PC-3 (cell line): Measurements from ENCODE around the gene AGBL1.

Experiments used
- EZH2 ChIP-seq: fragments of 300-600 bp; sonication (generic); IDR thresholded peaks from one replicate; pipeline ENCODE4 v1.6.1; 2017; ENCODE audit warnings: antibody characterized with exemption, mild to moderate bottlenecking, low read length; ENCODE audit not compliant: unreplicated experiment
- TF ChIP-seq, protein P1 (sequence below): fragments of 300-600 bp; sonication (generic); conservative IDR thresholded peaks from 2 replicates; pipeline ENCODE4 v1.5.1; 2017; ENCODE audit warnings: antibody characterized with exemption, low read depth, mild to moderate bottlenecking, low read length

DNA sequence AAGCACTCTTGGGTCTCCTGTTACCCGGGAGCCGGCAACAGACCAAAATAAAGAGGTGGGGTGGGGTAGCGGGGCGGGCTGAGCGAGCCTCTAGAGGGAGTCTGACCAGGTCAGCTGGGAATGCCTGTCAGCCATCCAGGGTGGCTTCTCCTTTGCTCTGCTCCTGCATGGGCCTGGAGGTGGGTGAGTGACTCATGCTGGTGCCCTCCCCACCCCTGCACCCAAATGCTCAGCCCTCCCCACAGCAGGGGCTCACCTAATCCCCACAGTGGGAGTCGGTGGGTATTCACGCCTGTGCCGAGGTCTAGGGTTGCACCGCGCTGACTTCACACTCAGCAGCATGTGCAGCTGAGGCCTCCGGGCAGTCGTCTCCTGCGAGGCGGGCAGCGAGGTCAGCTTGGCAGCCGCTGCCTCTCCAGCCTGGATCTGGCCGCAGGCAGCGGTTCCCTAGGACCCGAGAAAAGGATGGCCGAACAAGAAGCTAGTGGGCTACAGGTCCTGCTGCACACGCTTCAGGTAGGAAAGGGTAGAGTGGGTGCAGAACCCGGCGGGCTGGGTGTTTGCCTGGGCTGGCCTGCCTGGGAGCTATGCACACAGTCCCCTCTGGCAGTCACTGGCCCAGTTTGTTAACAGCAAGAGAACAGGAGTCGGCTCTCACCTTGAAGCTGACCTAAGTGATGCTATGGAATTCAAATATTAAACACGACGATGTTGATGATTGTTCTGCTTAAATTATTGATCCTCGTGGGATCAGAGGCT lies at the start of gene AGBL1:
- TF ChIP-seq, protein P1, sequence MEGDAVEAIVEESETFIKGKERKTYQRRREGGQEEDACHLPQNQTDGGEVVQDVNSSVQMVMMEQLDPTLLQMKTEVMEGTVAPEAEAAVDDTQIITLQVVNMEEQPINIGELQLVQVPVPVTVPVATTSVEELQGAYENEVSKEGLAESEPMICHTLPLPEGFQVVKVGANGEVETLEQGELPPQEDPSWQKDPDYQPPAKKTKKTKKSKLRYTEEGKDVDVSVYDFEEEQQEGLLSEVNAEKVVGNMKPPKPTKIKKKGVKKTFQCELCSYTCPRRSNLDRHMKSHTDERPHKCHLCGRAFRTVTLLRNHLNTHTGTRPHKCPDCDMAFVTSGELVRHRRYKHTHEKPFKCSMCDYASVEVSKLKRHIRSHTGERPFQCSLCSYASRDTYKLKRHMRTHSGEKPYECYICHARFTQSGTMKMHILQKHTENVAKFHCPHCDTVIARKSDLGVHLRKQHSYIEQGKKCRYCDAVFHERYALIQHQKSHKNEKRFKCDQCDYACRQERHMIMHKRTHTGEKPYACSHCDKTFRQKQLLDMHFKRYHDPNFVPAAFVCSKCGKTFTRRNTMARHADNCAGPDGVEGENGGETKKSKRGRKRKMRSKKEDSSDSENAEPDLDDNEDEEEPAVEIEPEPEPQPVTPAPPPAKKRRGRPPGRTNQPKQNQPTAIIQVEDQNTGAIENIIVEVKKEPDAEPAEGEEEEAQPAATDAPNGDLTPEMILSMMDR, result no peak
- TF ChIP-seq EZH2, result no peak
